Stromal cell of bone marrow (primary cell): ENCODE results near the gene TMEM119.
A peak's percentile ranks its signal among the peaks of the same experiment; 100 is the strongest.
"Not testable (repeated sequence)": the region's sequence is repeated elsewhere in the genome, so short reads cannot be mapped to it uniquely, and the experiment has no call there.

Experiments used
- DNase-seq: peaks from one replicate; pipeline ENCODE4 v3.0.0-alpha.2; 2012; ENCODE audit warnings: low read depth

The TMEM119 gene

GRCh38 chr12:108634341-108634751 lies 36.5 kb upstream of the TMEM119 start:
- DNase-seq = no peak

DNA sequence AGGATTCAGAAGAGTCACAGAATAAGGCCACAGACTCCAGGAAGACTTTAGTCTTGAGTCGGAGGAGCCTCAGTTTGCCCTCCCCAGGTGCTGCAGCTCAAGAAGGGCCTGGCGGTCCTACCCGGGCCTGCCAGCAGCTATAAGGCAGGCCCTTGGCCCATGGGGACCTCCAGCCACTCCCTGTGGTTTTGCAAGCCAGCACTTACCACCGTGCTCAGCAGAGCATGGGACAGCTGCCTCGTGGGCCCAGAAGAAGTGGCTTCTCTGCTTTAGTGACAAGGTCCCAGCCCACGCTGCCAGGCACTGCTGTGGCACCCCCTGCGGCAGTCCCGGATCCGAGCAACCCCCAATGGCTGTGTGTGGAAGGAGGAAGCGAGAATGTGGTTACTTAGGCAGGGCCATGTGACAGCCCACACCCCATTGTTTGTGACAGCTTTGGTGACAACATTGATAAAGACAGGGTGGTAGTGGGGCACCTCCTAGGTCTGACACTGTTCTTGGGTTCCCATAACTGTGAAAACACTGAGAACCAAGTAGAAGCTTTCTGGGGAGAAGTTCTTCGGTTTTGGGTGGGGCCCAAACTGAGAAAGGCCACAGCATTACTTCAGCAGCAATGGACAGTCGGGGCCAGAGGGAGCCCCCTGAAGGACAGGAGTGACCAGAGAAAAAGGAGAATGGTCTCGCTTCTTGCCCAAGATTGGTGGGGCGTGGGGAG lies 35.8 kb upstream of the TMEM119 start, which contains the start of gene SELPLG:
Gene SELPLG (minus strand): TSS at position 361 of the 715 bp plus-strand sequence. CDS start 9,587 bp downstream, outside the sequence.
- no peak for DNase-seq

DNA sequence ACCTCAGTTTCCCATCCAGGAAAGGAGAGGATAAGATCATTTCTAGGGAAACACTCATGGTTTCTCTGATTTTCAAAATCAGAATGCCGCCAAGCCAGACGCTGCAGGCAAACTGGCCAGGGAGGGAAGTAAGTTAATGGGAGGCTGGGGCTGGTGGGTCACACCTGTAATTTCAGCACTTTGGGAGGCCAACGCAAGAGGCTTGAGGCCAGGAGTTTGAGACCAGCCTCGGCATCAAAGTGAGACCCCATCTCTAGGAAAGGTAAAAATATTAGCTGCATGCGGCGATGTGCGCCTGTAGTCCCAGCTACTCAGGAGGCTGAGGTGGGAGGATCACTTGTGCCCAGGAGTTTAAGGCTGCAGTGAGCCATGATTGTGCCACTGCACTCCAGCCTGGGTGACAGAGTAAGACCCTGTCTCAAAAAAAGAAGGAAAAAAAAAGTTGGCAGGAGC lies 35.2 kb upstream of the TMEM119 start:
- DNase-seq = no peak

DNA sequence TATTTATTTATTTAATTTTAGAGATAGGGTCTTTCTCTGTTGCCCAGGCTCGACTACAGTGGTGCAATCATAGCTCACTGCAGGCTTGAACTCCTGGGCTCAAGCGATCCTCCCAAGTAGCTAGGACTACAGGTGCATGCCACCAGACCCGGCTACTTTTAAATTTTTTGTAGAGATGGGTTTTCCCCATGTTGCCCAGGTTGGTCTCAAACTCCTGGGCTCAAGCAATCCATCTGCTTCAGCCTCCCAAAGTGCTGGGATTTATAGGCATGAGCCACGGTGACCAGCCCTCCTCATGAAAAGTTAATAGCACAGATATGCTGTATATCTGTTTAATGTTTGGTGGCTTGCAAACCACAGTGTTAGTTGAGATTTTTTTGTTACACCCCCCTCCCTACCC lies 33.4 kb upstream of the TMEM119 start:
- not testable (repeated sequence) for DNase-seq

- DNase-seq = peak; percentile 59
These were observed 32.8 kb upstream of the TMEM119 start for GRCh38 chr12:108630481-108631207.

DNA sequence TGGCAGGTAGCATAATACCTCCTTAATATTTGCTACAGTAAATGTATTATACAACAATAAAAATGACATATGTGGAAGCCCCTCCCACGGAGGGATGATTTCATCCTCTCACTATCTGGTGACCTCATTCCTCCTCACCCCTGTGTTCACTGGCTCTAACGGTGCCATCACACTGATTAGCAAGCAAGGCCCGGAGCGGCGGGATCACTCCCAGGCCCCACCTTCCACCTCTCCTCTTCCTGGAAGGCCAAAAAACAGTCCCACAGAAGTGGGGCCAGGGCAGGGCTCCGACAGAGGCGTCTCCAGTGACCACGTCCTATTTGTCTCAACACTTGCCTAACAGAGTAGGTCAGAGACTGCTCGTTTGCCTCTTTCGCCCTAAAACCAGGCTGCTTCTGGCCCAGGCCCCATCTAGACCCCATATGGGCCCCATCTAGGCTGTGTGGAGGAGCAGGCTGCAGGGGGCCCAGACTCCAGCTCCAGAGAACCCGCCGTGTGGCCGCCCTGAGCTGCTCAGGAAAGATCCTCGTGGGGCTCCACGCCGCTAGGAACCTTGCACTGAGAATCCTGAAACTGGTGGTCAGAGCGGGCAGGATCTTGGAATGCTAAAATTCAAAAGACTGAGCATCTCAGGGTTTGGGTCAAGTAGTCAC lies 32.1 kb upstream of the TMEM119 start:
- peak; percentile 73 for DNase-seq

GRCh38 chr12:108629151-108629550 lies 31.3 kb upstream of the TMEM119 start:
- DNase-seq = no peak

DNA sequence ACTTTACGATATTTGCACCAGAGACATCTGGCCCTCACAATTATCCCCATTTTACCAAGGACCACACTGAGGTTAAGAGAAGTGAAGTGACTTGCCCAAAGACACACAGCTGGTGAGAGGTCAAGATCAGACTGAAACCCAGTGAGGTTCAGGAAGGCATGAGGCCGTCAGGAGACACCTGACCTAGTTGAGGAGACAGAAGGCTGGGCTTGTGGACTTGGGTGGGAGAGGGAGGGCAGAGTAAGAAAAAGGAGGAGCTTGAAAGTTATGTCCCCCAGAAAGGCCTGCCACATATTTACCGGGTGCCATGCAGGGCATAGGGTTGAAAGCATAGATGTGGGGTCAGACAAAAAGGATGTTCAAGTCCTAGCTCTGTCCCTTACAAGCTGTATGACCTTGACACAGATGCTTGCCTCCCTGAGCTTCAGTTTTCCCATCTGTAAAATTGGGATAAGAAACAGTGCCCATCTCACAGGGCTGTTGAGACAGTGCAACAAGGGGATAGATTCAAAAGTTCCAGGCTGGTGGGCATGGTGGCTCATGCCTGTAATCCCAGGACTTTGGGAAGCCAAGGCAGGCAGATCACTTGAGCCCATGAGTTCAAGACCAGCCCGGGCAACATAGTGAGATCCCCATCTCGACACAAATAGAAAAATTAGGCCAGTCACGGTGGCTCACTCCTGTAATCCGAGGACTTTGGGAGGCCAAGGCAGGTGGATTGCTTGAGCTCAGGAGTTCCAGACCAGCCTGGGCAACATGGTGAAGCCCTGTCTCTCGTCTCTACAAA lies 29.4 kb upstream of the TMEM119 start:
- no peak for DNase-seq

DNA sequence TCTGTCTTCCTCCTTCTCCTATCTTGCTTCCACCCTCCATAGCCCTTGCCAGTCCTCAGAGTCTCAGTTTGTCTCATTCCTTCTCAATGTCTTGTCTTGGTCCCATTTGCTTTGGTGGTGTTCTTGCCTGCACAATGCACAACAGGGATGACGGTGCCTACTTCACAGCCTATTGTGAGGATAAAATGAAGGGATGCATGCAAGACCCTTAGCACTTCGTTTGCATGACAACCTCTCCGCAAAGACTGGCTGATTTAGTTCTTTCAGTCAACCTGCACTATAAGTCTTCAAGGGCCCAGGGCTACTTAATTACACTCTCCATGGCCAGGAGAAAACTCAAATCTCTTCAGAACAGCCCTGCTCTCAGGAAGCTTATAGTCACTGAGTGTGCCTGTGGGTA lies 27.3 kb upstream of the TMEM119 start:
- no peak for DNase-seq

DNA sequence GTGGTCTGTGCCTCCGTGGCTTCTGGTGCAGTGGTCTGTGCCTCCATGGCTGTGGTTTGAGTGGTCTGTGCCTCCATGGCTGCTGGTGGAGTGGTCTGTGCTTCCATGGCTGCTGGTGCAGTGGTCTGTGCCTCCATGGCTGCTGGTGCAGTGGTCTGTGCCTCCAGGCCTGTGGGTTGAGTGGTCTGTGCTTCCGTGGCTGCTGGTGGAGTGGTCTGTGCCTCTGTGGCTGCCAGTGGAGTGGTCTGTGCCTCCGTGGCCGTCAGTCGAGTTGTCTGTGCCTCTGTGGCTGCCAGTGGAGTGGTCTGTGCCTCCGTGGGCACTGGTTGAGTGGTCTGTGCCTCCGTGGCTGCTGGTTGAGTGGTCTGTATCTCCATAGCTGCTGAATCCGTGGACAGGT lies 25.7 kb upstream of the TMEM119 start:
- no peak for DNase-seq

GRCh38 chr12:108622921-108623514 lies 25.1 kb upstream of the TMEM119 start:
- no peak for DNase-seq

- DNase-seq = no peak
These were observed 24.5 kb upstream of the TMEM119 start for GRCh38 chr12:108622421-108622820.

GRCh38 chr12:108621161-108621560 lies 23.3 kb upstream of the TMEM119 start:
- DNase-seq = no peak

GRCh38 chr12:108620236-108620879 lies 22.5 kb upstream of the TMEM119 start:
- no peak for DNase-seq

- DNase-seq = no peak
These were observed 21.7 kb upstream of the TMEM119 start for GRCh38 chr12:108619369-108620160.

DNA sequence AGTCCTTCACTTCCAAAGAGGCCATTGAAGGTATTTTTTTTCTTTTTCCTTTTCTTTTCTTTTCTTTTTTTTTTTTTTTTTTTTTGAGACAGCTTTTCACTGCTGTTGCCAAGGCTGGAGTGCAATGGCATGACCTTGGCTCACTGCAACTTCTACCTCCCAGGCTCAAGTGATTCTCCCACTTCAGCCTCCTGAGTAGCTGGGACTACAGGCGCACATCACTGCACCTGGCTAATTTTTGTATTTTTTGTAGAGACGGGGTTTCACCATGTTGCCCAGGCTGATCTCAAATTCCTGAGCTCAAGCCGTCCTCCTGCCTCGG lies 21.0 kb upstream of the TMEM119 start:
- DNase-seq = not testable (repeated sequence)

- DNase-seq = peak; percentile 76
These were observed 20.4 kb upstream of the TMEM119 start for GRCh38 chr12:108618079-108618952.

- no peak for DNase-seq
These were observed 19.3 kb upstream of the TMEM119 start for GRCh38 chr12:108616941-108617858.
